H1 (cell line): ENCODE results near the gene TOP1. TPM values are rescaled to one million over a fixed set of nuclear protein-coding genes. Genes with fewer than 3 reads are reported as not detected.

Experiments
- ASH2L ChIP-seq: fragments of 200-600, 300-600 bp; sonication (generic); IDR thresholded peaks from one replicate; pipeline ENCODE4 v1.7.1; 2017; ENCODE audit warnings: low read length
- BCL11A ChIP-seq, 2 experiments: IDR thresholded peaks; one replicate each; pipeline ENCODE4 v1.6.1; 2011; ENCODE audit warnings: low read depth in 2 of 2, low read length in 2 of 2, mild to moderate bottlenecking in 2 of 2
- CHD1 ChIP-seq: IDR thresholded peaks from 2 replicates; pipeline ENCODE4 v1.6.1; 2012; ENCODE audit warnings: low read depth, low read length, improper control_type of control experiment
- CHD2 ChIP-seq: IDR thresholded peaks from 2 replicates; pipeline ENCODE4 v1.6.1; 2012; ENCODE audit warnings: low read length, improper control_type of control experiment
- CHD7 ChIP-seq: fragments of 300-600 bp; sonication (generic); IDR thresholded peaks from 2 replicates; pipeline ENCODE4 v1.7.1; 2012; ENCODE audit warnings: low read length, moderate library complexity, mild to moderate bottlenecking, inconsistent platforms; ENCODE audit not compliant: insufficient replicate concordance
- KDM5A ChIP-seq: fragments of 200-600 bp; IDR thresholded peaks from 2 replicates; pipeline ENCODE4 v1.7.1; 2012; ENCODE audit warnings: mild to moderate bottlenecking, low read length, inconsistent platforms, mixed read lengths
- PHF8 ChIP-seq: fragments of 200-600 bp; sonication (generic); conservative IDR thresholded peaks from 2 replicates; pipeline ENCODE4 v1.7.1; 2012; ENCODE audit warnings: low read depth, mild to moderate bottlenecking, inconsistent platforms, low read length, moderate library complexity
- POLR2A ChIP-seq, 2 experiments: IDR thresholded peaks; 1 replicate in 1 of 2; 2 replicates in 1 of 2; pipeline ENCODE4 v1.6.1; 2011; ENCODE audit warnings: low read depth in 2 of 2, low read length in 2 of 2, mild to moderate bottlenecking in 2 of 2; ENCODE audit errors: control extremely low read depth in 1 of 2
- POLR2AphosphoS5 ChIP-seq: IDR thresholded peaks from 2 replicates; pipeline ENCODE4 v1.6.1; 2011; ENCODE audit warnings: low read depth, low read length
- SIN3A ChIP-seq, 2 experiments: IDR thresholded peaks in 1 of 2; conservative IDR thresholded peaks in 1 of 2; 2 replicates each; pipeline ENCODE4 v1.6.1; 2011 to 2012; ENCODE audit warnings: low read length in 2 of 2, improper control_type of control experiment in 1 of 2, low read depth in 1 of 2, mild to moderate bottlenecking in 1 of 2
- SP1 ChIP-seq: IDR thresholded peaks from 2 replicates; pipeline ENCODE4 v1.6.1; 2011; ENCODE audit warnings: low read depth, low read length
- SUZ12 ChIP-seq: fragments of 200-600 bp; sonication (generic); IDR thresholded peaks from 2 replicates; pipeline ENCODE4 v1.6.1; 2012; ENCODE audit warnings: mild to moderate bottlenecking, inconsistent platforms, low read length, moderate library complexity, mixed read lengths
- polyA plus RNA-seq, 7 experiments: library from polyadenylated mRNA; depleted of rRNA in 3 of 7; stranded (reverse) in 5 of 7; unstranded in 2 of 7; fragments of >200 nt in 5 of 7; fragments of 200-250 nt in 2 of 7; gene quantifications; 1 replicate in 5 of 7; 2 replicates in 1 of 7; 4 replicates in 1 of 7; pipeline versions ENCODE4 v1.2.1 to v1.2.3, GENCODE V29; 2011 to 2013; ENCODE audit warnings: missing spikeins in 2 of 7, mixed read lengths in 2 of 7
- total RNA-seq: library from RNA; stranded (reverse); fragmentation: NEBNext Ultra II Directional; extraction: Animal tissue kit (Norgen Biotek cat#: 25700); gene quantifications from 2 replicates; pipeline ENCODE4 v1.2.1, GENCODE V29; 2021
- TF ChIP-seq, protein P1 (sequence below): IDR thresholded peaks from 2 replicates; pipeline ENCODE4 v1.6.1; 2012; ENCODE audit warnings: inconsistent platforms

TOP1 gene
- total and polyA plus RNA-seq, 2 of the 8 experiments (the other 6 are each of a cell fraction or from before 2014, with no cell fraction given) = 7.4 to 108 TPM

GRCh38 chr20:40996326-40996725 is 32.3 kb upstream of the TOP1 start (continued):
- no peak for TF ChIP-seq CHD7
- TF ChIP-seq CHD1 = no peak
- no peak for TF ChIP-seq SP1
- TF ChIP-seq ASH2L = no peak
- no peak for TF ChIP-seq POLR2AphosphoS5
- no peak for TF ChIP-seq CHD2
- no peak for TF ChIP-seq SIN3A (conservative IDR thresholded peaks at IDR 0.05 in 1 of 2, IDR thresholded peaks at IDR 0.05 in 1 of 2; ENCODE audit: low read depth in 1 of 2, low read length in 2 of 2)
- TF ChIP-seq, protein P1, sequence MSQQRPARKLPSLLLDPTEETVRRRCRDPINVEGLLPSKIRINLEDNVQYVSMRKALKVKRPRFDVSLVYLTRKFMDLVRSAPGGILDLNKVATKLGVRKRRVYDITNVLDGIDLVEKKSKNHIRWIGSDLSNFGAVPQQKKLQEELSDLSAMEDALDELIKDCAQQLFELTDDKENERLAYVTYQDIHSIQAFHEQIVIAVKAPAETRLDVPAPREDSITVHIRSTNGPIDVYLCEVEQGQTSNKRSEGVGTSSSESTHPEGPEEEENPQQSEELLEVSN = no peak
- no peak for TF ChIP-seq PHF8
- TF ChIP-seq KDM5A = no peak
- no peak for TF ChIP-seq BCL11A (IDR thresholded peaks at IDR 0.05; ENCODE audit: low read depth in 2 of 2, low read length in 2 of 2)
- TF ChIP-seq POLR2A (IDR thresholded peaks at IDR 0.05; ENCODE audit: control extremely low read depth in 1 of 2, low read depth in 2 of 2, low read length in 2 of 2) = no peak
- no peak for TF ChIP-seq SUZ12
